ENCODE results near the gene PIKFYVE.
"Not testable (repeated sequence)": the region's sequence is repeated elsewhere in the genome, so short reads cannot be mapped to it uniquely, and the experiment has no call there.

PIKFYVE gene

DNA sequence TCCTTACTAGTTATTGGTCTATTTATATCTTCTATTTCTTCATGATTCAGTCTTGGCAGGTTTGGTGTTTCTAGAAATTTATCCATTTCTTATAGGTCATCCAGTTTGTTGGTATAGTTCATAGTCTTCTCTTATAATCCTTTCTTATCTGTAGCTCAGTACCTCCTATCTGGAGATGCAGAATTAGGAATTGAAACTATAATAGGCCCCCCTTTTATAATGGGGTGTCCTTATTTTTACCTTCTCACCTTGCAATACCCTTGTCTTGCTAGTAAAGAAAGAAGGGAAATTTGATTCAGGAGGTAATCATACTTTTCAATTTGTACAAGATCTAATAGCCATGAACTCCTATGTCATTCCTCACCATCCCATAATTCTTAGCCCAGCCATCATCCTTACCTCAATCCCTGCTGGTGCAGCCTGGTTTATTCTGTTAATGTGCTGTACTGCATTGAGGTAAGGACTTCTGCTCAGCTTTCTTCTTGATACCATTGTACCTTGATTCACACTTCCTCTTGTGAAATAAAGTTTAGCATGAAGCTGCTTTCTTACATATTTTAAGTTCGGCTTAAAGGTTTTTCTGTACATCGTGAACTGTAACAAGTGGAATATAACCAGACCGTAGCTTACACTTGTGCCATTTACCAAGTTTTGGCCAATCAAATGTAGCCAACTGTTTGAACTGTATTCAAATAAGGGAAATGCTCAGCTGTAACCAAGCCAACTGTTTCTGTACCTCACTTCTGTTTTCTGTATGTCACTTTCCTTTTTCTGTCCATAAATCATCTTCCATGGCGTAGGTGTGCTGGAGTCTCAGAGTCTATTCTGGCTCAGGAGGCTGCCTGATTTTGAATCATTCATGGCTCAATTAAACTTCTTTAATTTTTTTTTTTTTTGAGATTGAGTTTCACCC is 100.4 kb downstream of the PIKFYVE start:
- DNase-seq: no peak

DNA sequence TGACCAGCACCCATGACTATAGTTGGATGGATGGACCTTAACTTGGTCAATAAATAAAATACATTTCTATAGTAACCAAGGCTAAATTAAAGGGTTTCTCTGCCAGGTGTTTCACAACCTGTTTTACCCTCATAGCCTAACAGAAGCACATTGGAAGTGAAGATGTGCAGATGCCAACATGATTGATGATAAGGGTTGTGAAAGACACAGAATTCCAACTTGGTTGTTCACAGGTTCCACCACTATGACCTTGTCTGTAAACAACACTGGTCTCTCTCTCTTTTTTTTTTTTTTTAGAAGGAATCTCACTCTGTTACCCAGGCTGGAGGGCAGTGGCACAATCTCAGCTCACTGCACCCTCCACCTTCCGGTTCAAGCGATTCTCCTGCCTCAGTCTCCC is 103.0 kb downstream of the PIKFYVE start:
- no peak for DNase-seq

DNA sequence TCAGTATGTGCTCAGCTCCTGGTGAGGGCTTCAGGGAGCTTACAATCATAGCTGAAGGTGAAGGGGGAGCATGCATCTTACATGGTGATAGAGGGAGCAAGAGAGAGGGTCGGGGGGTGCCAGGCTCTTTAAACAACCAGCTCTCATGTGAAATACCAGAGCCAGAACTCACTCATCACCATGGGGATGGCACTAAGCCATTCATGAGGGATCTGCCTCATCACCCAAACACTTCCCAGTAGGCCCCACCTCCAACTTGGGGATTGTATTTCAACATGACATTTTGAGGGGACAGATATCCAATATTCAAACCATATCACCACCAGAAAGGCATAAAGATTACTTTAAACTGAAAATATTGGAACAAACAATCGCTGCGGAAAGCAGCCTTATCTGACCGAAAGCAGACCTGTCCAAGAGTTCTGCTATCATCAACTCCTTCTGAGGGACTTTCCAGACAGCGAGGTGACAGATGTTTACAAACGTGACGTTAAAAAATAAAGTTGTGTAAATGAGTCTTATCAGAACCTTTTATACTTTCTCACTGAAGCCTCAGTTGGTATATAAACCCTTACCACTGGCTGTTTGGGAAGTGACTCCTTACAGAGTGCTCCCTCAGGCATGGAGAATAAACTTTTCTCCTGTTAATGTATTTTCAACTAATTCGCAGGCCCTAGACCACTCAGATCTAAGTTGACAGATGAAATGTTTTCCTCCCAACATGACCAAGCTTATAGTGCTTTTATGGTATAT is 105.0 kb downstream of the PIKFYVE start:
- DNase-seq: no peak

DNA sequence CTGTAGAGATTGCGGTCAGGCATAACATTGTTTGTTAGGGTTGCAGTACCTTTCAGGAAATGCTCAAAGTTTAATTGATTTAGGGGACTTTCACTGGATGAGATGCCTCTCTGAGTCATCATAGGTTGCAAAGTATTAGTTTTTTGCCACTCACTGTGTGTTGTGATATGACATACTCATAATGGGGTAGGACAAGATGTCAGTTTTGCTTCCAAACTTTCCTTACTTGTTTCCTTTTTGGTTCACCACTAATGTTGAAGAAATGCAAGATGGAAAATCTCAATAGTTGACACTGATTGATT is 105.5 kb downstream of the PIKFYVE start:
- no peak for DNase-seq

DNA sequence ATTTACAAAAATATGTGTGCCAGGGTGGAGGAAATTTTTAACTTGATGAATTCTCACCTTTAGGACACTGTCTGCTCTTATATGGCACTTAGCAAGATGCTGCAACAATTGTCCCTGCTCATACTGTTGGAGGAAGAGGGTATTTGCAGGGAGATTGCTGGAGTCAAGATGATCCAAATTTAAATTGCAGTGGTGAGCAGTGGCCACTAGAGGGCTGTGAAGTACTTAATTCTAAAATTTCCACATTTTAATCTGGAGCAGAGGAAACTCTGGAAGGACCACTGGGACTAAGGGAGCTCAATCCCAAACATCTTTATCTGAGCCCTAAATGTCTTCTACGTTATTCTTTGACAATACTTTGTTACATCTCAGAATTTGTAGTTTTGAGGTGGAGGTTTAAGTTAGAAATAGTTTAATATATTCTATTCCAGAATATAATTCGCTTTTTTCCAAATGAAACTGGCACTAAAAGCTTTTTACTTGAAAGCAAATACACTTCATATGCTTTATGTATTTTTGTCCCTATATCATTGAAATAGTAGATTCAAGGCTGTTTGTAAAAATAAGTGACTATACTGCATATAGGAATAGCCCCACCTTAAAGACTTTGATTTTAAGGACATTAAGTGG is 107.5 kb downstream of the PIKFYVE start:
- DNase-seq: peak; percentile 61

DNA sequence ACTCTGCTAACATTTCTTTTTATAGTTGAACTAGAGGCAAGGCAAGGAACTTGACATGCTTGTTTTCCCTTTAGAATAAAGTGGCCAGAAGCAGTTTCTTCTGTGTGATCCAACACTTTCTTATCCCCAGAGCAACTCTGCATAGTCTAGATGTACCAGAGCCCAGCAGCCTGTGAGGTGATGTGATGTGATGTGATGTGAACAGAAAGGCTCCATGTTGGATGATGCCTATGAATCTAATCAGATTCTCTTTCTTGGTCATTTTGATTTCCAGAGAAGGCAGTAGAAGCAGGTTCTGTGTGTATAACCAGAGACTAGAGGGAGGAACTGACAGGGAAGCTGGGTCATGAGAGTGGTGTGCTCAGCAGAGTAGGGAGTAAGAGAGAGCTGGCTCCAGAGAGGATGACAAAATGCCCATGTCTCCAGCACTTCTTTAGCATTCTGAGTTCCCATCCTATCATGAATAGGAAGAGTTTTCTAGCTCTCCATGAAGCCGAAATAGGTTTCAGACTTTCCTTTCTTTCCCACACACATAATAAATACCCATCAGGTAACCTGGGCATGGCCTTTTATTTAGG is 109.5 kb downstream of the PIKFYVE start:
- no peak for DNase-seq

DNA sequence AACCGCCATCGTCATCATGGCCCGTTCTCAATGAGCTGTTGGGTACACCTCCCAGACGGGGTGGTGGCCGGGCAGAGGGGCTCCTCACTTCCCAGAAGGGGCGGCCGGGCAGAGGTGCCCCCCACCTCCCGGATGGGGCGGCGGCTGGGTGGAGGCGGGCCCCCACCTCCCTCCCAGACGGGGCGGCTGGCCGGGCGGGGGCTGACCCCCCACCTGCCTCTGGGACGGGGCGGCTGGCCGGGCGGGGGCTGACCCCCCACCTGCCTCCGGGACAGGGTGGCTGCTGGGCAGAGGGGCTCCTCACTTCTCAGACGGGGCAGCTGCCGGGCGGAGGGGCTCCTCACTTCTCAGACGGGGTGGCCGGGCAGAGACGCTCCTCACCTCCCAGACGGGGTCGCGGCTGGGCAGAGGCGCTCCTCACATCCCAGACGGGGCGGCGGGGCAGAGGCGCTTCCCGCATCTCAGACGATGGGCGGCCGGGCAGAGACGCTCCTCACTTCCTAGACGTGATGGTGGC is 111.3 kb downstream of the PIKFYVE start:
- DNase-seq: not testable (repeated sequence)

DNA sequence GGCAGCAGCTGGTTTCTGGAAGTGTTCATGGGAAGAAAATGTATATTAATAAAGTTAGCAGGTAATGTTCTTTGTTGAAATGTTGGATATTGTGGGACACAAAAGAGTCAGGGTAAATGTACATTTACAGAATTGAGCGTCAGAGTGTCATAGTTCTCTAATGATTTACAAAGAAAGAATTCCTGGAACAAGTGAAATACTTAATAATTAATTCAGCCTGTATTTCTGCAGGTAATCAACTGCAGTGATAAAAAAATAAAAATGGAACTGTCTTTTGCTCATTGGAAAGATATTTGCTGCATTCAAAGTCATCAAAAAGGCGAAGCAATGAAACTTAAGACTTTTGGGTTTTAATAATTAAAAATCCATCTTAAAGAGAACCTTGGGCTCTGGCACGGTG is 113.1 kb downstream of the PIKFYVE start:
- no peak for DNase-seq

DNA sequence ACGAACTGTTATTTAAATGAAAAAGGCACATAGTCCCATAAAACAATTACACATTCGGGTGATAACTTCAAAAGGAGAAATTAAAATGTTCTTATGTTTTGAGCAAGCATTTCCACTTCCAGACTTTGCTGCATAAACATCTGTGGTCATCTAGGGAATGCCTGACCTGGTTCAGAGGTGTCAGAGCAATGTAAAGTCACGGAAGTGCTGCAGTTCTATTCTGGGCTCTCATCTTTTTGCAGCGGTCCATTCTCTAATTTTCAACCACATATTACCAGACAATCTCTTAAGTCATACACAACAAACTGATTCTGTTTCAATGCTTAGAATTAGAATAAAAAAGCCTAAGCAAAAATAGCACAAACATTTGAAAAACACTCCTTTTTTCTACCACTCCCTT is 118.6 kb downstream of the PIKFYVE start:
- no peak for DNase-seq

DNA sequence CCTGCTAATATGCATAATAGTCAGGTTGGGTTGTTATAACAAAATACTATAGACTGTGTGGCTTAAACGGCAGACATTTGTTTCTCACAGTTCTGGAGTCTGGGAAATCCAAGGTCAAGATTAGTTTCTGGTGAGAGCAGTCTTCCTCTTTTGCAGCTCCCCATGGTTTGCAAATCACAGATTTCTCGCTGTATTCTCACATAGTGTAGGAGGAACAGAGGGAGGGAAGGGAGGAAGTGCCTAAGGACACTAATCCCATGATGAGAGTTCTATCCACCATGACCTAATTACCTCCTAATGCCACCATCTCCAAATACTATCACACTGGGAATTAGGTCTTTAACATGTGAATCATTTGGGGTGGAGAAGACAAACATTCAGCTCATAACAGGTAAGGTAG is 120.5 kb downstream of the PIKFYVE start:
- DNase-seq: no peak

DNA sequence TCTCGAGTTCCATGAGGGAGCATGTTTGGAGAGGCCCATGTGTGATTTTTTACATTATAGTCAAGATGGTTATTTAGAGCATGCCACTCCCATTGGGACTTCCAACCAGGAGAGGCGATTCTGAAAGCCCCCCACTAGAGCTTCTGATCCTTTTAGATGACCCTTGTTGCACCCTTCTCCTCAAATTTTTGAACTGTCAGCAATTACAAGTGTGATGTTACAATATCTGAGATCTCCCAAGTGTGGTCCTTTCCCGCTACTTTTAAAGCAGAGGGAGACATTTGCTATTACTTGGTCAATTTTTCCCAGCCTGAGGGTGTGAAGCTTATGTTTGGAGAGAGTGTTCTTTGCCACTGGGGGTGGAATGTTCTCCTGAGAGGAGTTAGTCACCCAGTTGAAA is 123.9 kb downstream of the PIKFYVE start:
- DNase-seq: no peak

DNA sequence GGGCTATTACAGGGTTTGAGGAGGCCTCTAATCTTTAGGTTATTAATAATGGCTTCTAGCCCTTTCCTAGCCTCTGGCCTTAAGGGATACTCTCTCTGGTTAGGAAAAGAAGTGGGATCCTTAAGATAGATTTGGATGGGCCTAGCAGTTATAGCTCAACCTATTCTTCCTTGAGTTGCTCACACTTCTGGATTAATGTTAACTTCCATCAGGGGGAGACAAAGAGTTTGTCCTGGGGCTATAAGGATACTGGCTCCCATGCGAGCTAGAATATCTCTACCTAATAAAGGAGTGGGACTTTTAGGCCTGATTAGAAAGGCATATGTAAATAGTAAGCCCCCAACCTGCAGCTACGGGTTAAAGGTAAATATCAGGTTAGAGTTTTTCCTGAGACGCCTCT is 126.2 kb downstream of the PIKFYVE start:
- no peak for DNase-seq

DNA sequence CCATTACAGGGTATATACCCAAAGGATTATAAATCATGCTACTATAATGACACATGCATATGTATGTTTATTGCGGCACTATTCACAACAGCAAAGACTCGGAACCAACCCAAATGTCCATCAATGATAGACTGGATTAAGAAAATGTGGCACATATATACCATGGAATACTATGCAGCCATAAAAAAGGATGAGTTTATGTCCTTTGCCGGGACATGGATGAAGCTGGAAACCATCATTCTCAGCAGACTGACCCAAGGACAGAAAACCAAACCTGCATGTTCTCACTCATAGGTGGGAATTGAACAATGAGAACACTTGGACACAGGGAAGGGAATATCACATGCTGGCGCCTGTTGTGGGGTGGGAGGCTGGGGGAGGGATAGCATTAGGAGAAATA is 130.7 kb downstream of the PIKFYVE start:
- not testable (repeated sequence) for DNase-seq

DNA sequence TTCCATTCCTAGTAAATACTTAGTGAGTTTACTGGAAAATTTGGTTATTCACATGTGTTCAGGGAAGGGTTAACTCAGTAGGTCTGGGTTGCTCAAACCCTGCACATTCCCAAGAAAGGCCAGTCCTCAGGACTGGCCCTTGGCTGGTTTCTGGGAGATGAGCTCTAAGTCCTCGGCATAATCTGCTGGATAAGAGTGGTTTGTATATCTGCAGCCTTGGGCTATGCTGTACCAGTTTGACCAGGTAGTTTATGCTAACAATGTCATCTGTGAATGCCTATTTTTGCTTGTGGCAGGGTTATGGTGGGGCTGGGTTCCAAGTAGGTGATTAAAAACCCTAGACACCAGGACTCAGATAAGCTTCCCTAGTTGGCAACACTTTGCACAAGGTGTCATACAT is 133.1 kb downstream of the PIKFYVE start:
- DNase-seq: no peak

DNA sequence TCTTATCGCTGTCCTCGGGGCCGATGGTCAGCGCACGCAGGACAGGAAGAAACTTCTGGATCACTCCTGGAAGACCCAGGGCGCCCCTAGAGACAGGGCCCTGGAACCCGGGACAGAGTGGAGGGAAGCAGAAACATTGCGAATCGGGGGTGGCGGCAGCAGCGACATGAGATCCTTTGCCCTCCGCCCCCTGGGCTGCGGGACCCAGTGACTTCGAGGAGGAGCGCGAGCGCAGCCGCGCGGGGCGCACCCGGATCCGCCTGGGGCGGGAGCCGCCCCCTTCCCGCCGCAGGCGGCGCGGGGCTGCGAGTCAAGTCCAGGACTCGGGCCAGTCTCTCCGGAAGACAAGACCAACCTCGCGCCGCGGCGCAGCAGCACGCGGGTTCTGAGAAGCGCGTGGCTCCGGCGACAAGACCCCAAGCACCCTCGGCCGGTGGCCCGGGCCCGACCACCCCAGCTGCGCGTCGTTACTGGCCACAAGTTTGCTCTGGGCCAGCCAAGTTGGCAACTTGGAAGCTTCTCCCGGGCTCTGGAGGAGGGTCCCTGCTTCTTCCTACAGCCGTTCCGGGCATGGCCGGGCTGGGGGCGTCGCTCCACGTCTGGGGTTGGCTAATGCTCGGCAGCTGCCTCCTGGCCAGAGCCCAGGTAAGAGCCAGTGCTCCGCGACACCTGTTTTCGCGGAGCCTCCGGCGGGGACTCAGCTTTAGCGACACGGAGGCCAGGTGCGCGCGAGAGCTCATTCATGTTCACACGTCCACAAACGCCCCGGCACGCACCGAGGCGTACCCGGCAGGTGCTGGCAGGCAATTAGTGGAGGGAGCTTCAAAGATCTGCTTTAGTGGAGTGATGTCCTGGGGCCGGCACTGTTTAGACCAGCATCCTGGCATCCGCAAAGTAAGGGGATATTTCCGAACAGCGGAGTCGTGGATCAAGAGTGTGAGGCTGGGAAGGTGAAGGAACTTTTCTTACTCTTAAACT is 140.7 kb downstream of the PIKFYVE start, which contains the start of gene PTH2R:
Gene PTH2R, plus strand, starts transcription at position 319 of the 978 bp plus-strand sequence. Its CDS starts 252 bp downstream, at position 571.
- no peak for DNase-seq

DNA sequence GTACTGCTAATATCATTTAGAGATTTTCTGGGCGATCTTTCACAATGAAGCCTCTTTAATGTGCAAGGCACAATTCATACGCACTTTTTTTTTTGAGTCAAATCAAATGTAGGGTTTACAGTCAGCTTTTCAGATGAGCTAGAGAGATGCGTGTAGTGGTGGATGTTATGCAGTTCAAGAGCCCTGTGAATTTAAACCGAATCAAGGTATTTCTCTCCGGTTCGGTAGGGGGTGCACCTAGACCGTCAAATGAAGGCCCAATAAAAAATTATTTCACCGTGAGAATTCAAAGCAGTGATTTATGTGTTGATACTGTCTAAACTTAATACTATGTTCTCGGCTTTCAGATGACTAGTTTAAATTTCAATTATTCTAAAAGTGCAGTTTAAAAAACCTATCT is 141.6 kb downstream of the PIKFYVE start:
- peak; percentile 11 for DNase-seq
